ENCODE results near the gene UTP11. TPM values are rescaled to one million over a fixed set of nuclear protein-coding genes. Genes with fewer than 3 reads are reported as not detected.

The UTP11 gene
- total and polyA plus RNA-seq, 2 of the 8 experiments (the other 6 are each of a cell fraction or from before 2014, with no cell fraction given), result 19.5 to 60.5 TPM

GRCh38 chr1:38068980-38069340, 56.4 kb downstream of the UTP11 start:
- Histone ChIP-seq H3K27ac (ENCODE audit: low read depth, low read length) (no peak overlapping the region), H3K56ac (replicated peaks; ENCODE audit: insufficient read length, low read depth, low read length) (no peak overlapping the region), H3K27me3 (replicated peaks in 1 of 4; ENCODE audit: control insufficient read depth in 3 of 4, extremely low read depth in 1 of 4, insufficient read depth in 3 of 4, low read length in 3 of 4) (no peaks in the 10 kb centered on the region; a peak in 4 of 7 replicates), H4K91ac (replicated peaks; ENCODE audit: insufficient read length, low read length) (no peak overlapping the region), H3K9ac (replicated peaks in 1 of 4; ENCODE audit: extremely low read depth in 1 of 4, low read depth in 3 of 4, low read length in 3 of 4) (no peak overlapping the region), H4K8ac (ENCODE audit: extremely low read depth, insufficient read depth, low read length) (no peak overlapping the region), H2AK5ac (ENCODE audit: low read depth, low read length) (no peak overlapping the region), H3K4me2 (ENCODE audit: insufficient read depth in 1 of 2, low read depth in 2 of 2, low read length in 2 of 2) (no peak overlapping the region), H3K4ac (replicated peaks; ENCODE audit: insufficient read length, low read depth, low read length) (no peak overlapping the region), H4K20me1 (replicated peaks in 1 of 2; ENCODE audit: control insufficient read depth in 1 of 2, insufficient read depth in 2 of 2, low read length in 2 of 2) (peaks cover 0 to 2% of the 10 kb centered on the region in 2 experiments), H2BK5ac (ENCODE audit: low read depth, low read length) (no peak overlapping the region), H2BK12ac (ENCODE audit: low read depth, low read length) (no peak overlapping the region), H3K23me2 (ENCODE audit: low read depth, low read length) (no peaks in the 10 kb centered on the region; the same call in 1 of the 2 replicates), H3K14ac (ENCODE audit: insufficient read length) (no peak overlapping the region), H3K36me3 (ENCODE audit: control insufficient read depth in 2 of 4, insufficient read depth in 4 of 4, low read length in 3 of 4) (no peaks in the 10 kb centered on the region), H3K9me3 (ENCODE audit: insufficient read depth in 2 of 2, low read depth in 1 of 2, low read length in 1 of 2) (no peaks in the 10 kb centered on the region), H3K23ac (ENCODE audit: insufficient read length) (no peak overlapping the region), H3K4me1 (replicated peaks in 1 of 4; ENCODE audit: control insufficient read depth in 3 of 4, insufficient read depth in 4 of 4, low read length in 3 of 4) (peaks cover 0 to 27% (median 15%) of the 10 kb centered on the region in 4 experiments; a peak in 6 of 7 replicates), H2BK15ac (ENCODE audit: low read length) (no peak overlapping the region), H2AFZ (ENCODE audit: low read length) (no peak overlapping the region), H3K4me3 (ENCODE audit: extremely low read depth in 1 of 4, insufficient read depth in 2 of 4, low read depth in 3 of 4, low read length in 4 of 4) (no peak overlapping the region), H4K5ac (ENCODE audit: insufficient read length, low read depth, low read length) (no peak overlapping the region), H2BK20ac (ENCODE audit: low read length) (no peak overlapping the region), H2BK120ac (replicated peaks; ENCODE audit: low read depth, low read length) (no peak overlapping the region), H3K18ac (ENCODE audit: extremely low read depth, low read length) (no peak overlapping the region), H3K79me2 (ENCODE audit: control insufficient read depth in 1 of 2, insufficient read depth in 2 of 2, low read length in 2 of 2) (no peaks in the 10 kb centered on the region), H3K79me1 (ENCODE audit: low read depth, low read length) (peaks cover 4% of the 10 kb centered on the region; the same call in 1 of the 2 replicates)
- DNase-seq (ENCODE audit: low read depth in 1 of 2, low spot score in 2 of 2) (no peak), FAIRE-seq (no peak)
- POLR2A ChIA-PET (ENCODE audit: partially characterized antibody), result interaction anchor here (0.6 to 1.5 kb wide), 4 partner anchors 11 to 1633 kb away, joined by 3 to 9 read pairs (median 4); no protein-coding TSS in a partner anchor
- WGBS, 2 experiments (ENCODE audit: extremely low coverage in 1 of 2, insufficient coverage in 1 of 2, insufficient read length in 1 of 2, insufficient replicate concordance in 2 of 2, low coverage in 1 of 2, low lambda C conversion rate in 2 of 2, missing lambda C conversion rate in 1 of 2), result 100% methylated on average over 1 of the region's 3 CpGs; no CpG with 5 or more reads in 1 of the 2 experiments
- CTCF ChIA-PET (ENCODE audit: partially characterized antibody), result interaction anchor here (1.0 to 11.2 kb wide), 6 partner anchors 13 to 556 kb away, joined by 3 to 212 read pairs (median 6); partner anchors contain the start of gene POU3F1
- TF ChIP-seq POLR2A (IDR thresholded peaks at IDR 0.05; ENCODE audit: control extremely low read depth in 1 of 2, low read depth in 2 of 2, low read length in 2 of 2), result no peak
- TF ChIP-seq KDM1A (IDR thresholded peaks at IDR 0.05; ENCODE audit: borderline replicate concordance, low read length), result no peak
- no peak for TF ChIP-seq CREB1 (IDR thresholded peaks at IDR 0.05)
- TF ChIP-seq SRF (IDR thresholded peaks at IDR 0.05; ENCODE audit: low read depth, low read length), result no peak
- TF ChIP-seq TAF1 (IDR thresholded peaks at IDR 0.05; ENCODE audit: low read depth, low read length), result no peak
- no peak for TF ChIP-seq ASH2L (IDR thresholded peaks at IDR 0.05; ENCODE audit: low read length)
- no peak for TF ChIP-seq POLR2AphosphoS5 (IDR thresholded peaks at IDR 0.05; ENCODE audit: low read depth, low read length)
- no peak for TF ChIP-seq BACH1 (IDR thresholded peaks at IDR 0.05; ENCODE audit: low read length)
- no peak for TF ChIP-seq SP1 (IDR thresholded peaks at IDR 0.05; ENCODE audit: low read depth, low read length)
- no peak for TF ChIP-seq GABPA (IDR thresholded peaks at IDR 0.05; ENCODE audit: borderline replicate concordance, insufficient read depth, low read length)
- no peak for TF ChIP-seq KDM5A (IDR thresholded peaks at IDR 0.05; ENCODE audit: low read length)
- TF ChIP-seq EZH2 (IDR thresholded peaks at IDR 0.05; ENCODE audit: low read depth, low read length, severe bottlenecking), result no peak
- no peak for TF ChIP-seq TAF7 (optimal IDR thresholded peaks at IDR 0.05; ENCODE audit: borderline replicate concordance, low read depth, low read length)
- TF ChIP-seq SIN3A (conservative IDR thresholded peaks at IDR 0.05 in 1 of 2, IDR thresholded peaks at IDR 0.05 in 1 of 2; ENCODE audit: low read depth in 1 of 2, low read length in 2 of 2), result no peak
- no peak for TF ChIP-seq EP300 (IDR thresholded peaks at IDR 0.05; ENCODE audit: borderline replicate concordance in 1 of 2, low read depth in 2 of 2, low read length in 2 of 2)
